Mucosa of descending colon (tissue), 3 donors: ENCODE results near the gene TRAIP. TPM values are rescaled to one million over a fixed set of nuclear protein-coding genes. Genes with fewer than 3 reads are reported as not detected.
A peak's percentile ranks its signal among the peaks of the same experiment; 100 is the strongest.

Source experiments
- ATAC-seq: fragments of 200-7000 bp; cut with Tn5 transposase; one replicate; pipeline ENCODE4 v1.9.1; 2020; ENCODE audit warnings: mild to moderate bottlenecking, moderate library complexity
- DNase-seq, 3 donors: peaks; one replicate each; pipeline ENCODE4 v3.0.0-alpha.2; 2020
- H3K36me3 ChIP-seq: fragments of 200-600 bp; one replicate; pipeline ENCODE4 v1.8.0; 2021; ENCODE audit warnings: low read depth, mild to moderate bottlenecking
- H3K4me1 ChIP-seq: fragments of 200-600 bp; one replicate; pipeline ENCODE4 v1.8.0; 2021; ENCODE audit warnings: low read depth, mild to moderate bottlenecking
- H3K4me3 ChIP-seq: fragments of 200-600 bp; one replicate; pipeline ENCODE4 v1.8.0; 2021; ENCODE audit warnings: mild to moderate bottlenecking
- H3K9me3 ChIP-seq: fragments of 200-600 bp; one replicate; pipeline ENCODE4 v1.8.0; 2021; ENCODE audit warnings: mild to moderate bottlenecking
- CTCF ChIP-seq: fragments of 200-600 bp; IDR thresholded peaks from one replicate; pipeline ENCODE4 v1.8.0; 2022; ENCODE audit warnings: antibody characterized with exemption, mild to moderate bottlenecking
- intact Hi-C, 2 donors: fragments of 100-400 bp; cut with DNase I in 1 of 2; cut with micrococcal nuclease in 1 of 2; formaldehyde crosslinking; loops; one replicate each; pipeline versions ENCODE4 v1.11.0 to v1.11.1; 2022; cut with DNase I, micrococcal nuclease
- total RNA-seq, 3 donors: library from RNA; stranded (reverse); fragmentation: NEBNext Ultra II Directional in 2 of 3; extraction: Animal tissue kit (Norgen Biotek cat#: 25700) in 2 of 3; gene quantifications; one replicate each; pipeline versions ENCODE4 v1.2.1 to v1.2.4, GENCODE V29; 2021 to 2023
- donor health status: DM: no; HTN: no; CAD: no; lungs with moderate emphysema.
- donor health status: DM: no; HTN: no; CAD: no.
- donor health status: DM: no; HTN: yes; CAD: no.

TRAIP gene
- total RNA-seq, 3 donors from 2014 or later: 2.6 to 5.4 (median 4.0) TPM

GRCh38 chr3:49855662-49856061 lies 702 bp downstream of the TRAIP start:
- intact Hi-C loops: no loop called here
- DNase-seq (no peak), ATAC-seq (no peak)
- TF ChIP-seq CTCF: no peak
- H3K9me3 ChIP-seq: no peaks in the 10 kb centered on the region
- peaks cover 8% of the 10 kb centered on the region for H3K4me1 ChIP-seq
- no peaks in the 10 kb centered on the region for H3K36me3 ChIP-seq
- H3K4me3 ChIP-seq: no peak overlapping the region

GRCh38 chr3:49845694-49846093 lies 10.7 kb downstream of the TRAIP start:
- H3K4me1 ChIP-seq: no peaks in the 10 kb centered on the region
- no peaks in the 10 kb centered on the region for H3K9me3 ChIP-seq
- TF ChIP-seq CTCF: no peak
- peak in 1 of 3 donors; percentile 55 for DNase-seq
- peak; percentile 48 for ATAC-seq
- intact Hi-C loops: no loop called here
- no peak overlapping the region for H3K4me3 ChIP-seq
- H3K36me3 ChIP-seq: no peaks in the 10 kb centered on the region

GRCh38 chr3:49844464-49845183 lies 11.7 kb downstream of the TRAIP start:
- Histone ChIP-seq H3K4me3 (no peak overlapping the region), H3K9me3 (no peaks in the 10 kb centered on the region), H3K4me1 (no peaks in the 10 kb centered on the region), H3K36me3 (no peaks in the 10 kb centered on the region)
- intact Hi-C loops: loop anchor here in 1 of 2 donors (5.0 kb wide), 1 partner anchor 42 kb away; the partner anchor contains the start of gene INKA1
- DNase-seq: no peak
- ATAC-seq: no peak
- TF ChIP-seq CTCF: no peak

GRCh38 chr3:49842843-49843517 lies 13.4 kb downstream of the TRAIP start:
- Histone ChIP-seq H3K9me3 (no peaks in the 10 kb centered on the region), H3K4me3 (no peak overlapping the region), H3K4me1 (no peaks in the 10 kb centered on the region), H3K36me3 (no peaks in the 10 kb centered on the region)
- DNase-seq: no peak
- no peak for TF ChIP-seq CTCF
- ATAC-seq: no peak
- intact Hi-C loops: loop anchor here in 1 of 2 donors (5.0 kb wide), 1 partner anchor 41 kb away; the partner anchor contains the start of gene INKA1

GRCh38 chr3:49841806-49842205 lies 14.6 kb downstream of the TRAIP start:
- DNase-seq (no peak), ATAC-seq (no peak)
- intact Hi-C loops: loop anchor here in 1 of 2 donors (5.0 kb wide), 1 partner anchor 40 kb away; the partner anchor contains the start of gene INKA1
- H3K4me1 ChIP-seq: no peaks in the 10 kb centered on the region
- no peak overlapping the region for H3K4me3 ChIP-seq
- H3K36me3 ChIP-seq: no peaks in the 10 kb centered on the region
- TF ChIP-seq CTCF: no peak
- H3K9me3 ChIP-seq: no peaks in the 10 kb centered on the region
